Sigmoid colon (tissue), 7 donors: ENCODE results near the gene MCTP1. TPM values are rescaled to one million over a fixed set of nuclear protein-coding genes. Genes with fewer than 3 reads are reported as not detected.

Source experiments
- DNase-seq: peaks from one replicate; pipeline ENCODE4 v3.0.0-alpha.2; 2019
- H3K27ac ChIP-seq, 4 donors: fragments of 200-600 bp; sonication (generic); one replicate each; pipeline ENCODE4 v1.5.1; 2016 to 2019; ENCODE audit warnings: mild to moderate bottlenecking in 1 of 4
- H3K27me3 ChIP-seq, 3 donors: fragments of 200-600 bp; sonication (generic); one replicate each; pipeline ENCODE4 v1.5.1; 2019; ENCODE audit warnings: mild to moderate bottlenecking in 1 of 3
- H3K36me3 ChIP-seq, 4 donors: fragments of 200-600 bp; sonication (generic); one replicate each; pipeline ENCODE4 v1.5.1; 2016 to 2019
- H3K4me1 ChIP-seq, 4 donors: fragments of 200-600 bp; sonication (generic); one replicate each; pipeline ENCODE4 v1.5.1; 2017 to 2019
- H3K4me3 ChIP-seq, 4 donors: fragments of 200-600 bp; sonication (generic); one replicate each; pipeline ENCODE4 v1.5.1; 2017 to 2019; ENCODE audit warnings: mild to moderate bottlenecking in 2 of 4, moderate library complexity in 1 of 4
- H3K9me3 ChIP-seq, 4 donors: fragments of 200-600 bp in 3 of 4; sonication (generic) in 3 of 4; one replicate each; pipeline versions ENCODE4 v1.5.1 to v1.6.1; 2013 to 2019
- CTCF ChIP-seq, 4 experiments: fragments of 450-650 bp in 3 of 4; fragments of 200-600 bp in 1 of 4; IDR thresholded peaks; one replicate each; pipeline ENCODE4 v1.5.1; 2016 to 2019; ENCODE audit warnings: antibody characterized with exemption in 4 of 4, mild to moderate bottlenecking in 3 of 4, moderate library complexity in 2 of 4
- EP300 ChIP-seq, 4 donors: sonication (generic); formaldehyde crosslinking; IDR thresholded peaks; one replicate each; pipeline ENCODE4 v1.6.1; 2017; ENCODE audit warnings: antibody characterized with exemption in 4 of 4
- POLR2A ChIP-seq, 2 donors: fragments of 450-650 bp; IDR thresholded peaks; one replicate each; pipeline ENCODE4 v1.6.1; 2016; ENCODE audit warnings: antibody characterized with exemption in 2 of 2, mild to moderate bottlenecking in 2 of 2, moderate library complexity in 2 of 2
- POLR2AphosphoS5 ChIP-seq, 4 donors: sonication (generic); formaldehyde crosslinking; IDR thresholded peaks; one replicate each; pipeline ENCODE4 v1.6.1; 2017; ENCODE audit warnings: antibody characterized with exemption in 4 of 4
- WGBS, 2 donors: extraction: QIAGEN DNeasy Blood & Tissue Kit; methylation state at CpG; one replicate each; pipeline ENCODE4 v1.1.7; 2013; 5-methylcytosine and 5-hydroxymethylcytosine counted together
- intact Hi-C: fragments of 100-400 bp; cut with DNase I; formaldehyde crosslinking; loops from one replicate; pipeline ENCODE4 v1.15.1; 2023
- polyA plus RNA-seq, 3 donors: library from polyadenylated mRNA; stranded (reverse); fragments of 200-250 nt; gene quantifications; one replicate each; pipeline ENCODE4 v1.2.3, GENCODE V29; 2013
- total RNA-seq, 4 donors: library from RNA; depleted of rRNA; stranded (reverse); fragments of >200 nt; gene quantifications; one replicate each; pipeline ENCODE4 v1.1.0, GENCODE V29; 2016
- donor health status: healthy with polysubstance abuse.
- donor health status: Bipolar disorder and iron deficiency.
- donor health status: healthy.

Gene MCTP1
- total and polyA plus RNA-seq, 7 donors: 2.1 to 20.5 (median 12.5) TPM

- Histone ChIP-seq H3K9me3 (no peaks in the 10 kb centered on the region), H3K27me3 (no peaks in the 10 kb centered on the region), H3K36me3 (no peaks in the 10 kb centered on the region), H3K4me3 (no peak overlapping the region), H3K27ac (no peak overlapping the region), H3K4me1 (no peaks in the 10 kb centered on the region)
- 88 to 89% methylated on average over 3 of the region's 3 CpGs for WGBS, 2 donors
- no peak for DNase-seq
- TF ChIP-seq POLR2AphosphoS5 (IDR thresholded peaks at IDR 0.05): no peak
- no peak for TF ChIP-seq EP300 (IDR thresholded peaks at IDR 0.05)
- no peak for TF ChIP-seq POLR2A (IDR thresholded peaks at IDR 0.05)
- no peak for TF ChIP-seq CTCF (IDR thresholded peaks at IDR 0.05)
- intact Hi-C loops: no loop called here
Observed at GRCh38 chr5:94692581-94692980, 592.3 kb downstream of the MCTP1 start.

GRCh38 chr5:94691949-94692348, 592.9 kb downstream of the MCTP1 start:
- H3K27me3 ChIP-seq: no peaks in the 10 kb centered on the region
- no peak for DNase-seq

DNA sequence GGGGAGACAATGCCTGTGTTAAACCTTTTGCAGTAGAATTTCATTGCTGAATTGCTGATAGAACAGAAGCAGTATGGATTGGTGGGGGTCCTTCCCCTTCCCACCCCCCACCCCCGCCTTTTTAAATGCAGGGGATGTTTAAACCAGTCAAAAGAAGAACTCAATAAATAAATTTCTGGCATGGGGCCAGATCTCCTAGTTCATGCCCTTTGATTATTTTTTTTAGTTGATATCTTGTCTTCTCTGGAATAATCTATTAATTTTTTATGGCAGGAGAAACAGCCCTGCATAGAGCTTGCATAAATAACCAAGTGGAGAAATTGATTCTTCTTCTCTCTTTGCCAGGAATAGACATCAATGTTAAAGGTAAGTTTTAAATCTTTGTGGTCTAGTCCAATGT, 593.6 kb downstream of the MCTP1 start:
- DNase-seq: no peak
- no peaks in the 10 kb centered on the region for H3K36me3 ChIP-seq
- TF ChIP-seq CTCF (IDR thresholded peaks at IDR 0.05): no peak
- no peak for TF ChIP-seq POLR2A (IDR thresholded peaks at IDR 0.05)
- TF ChIP-seq EP300 (IDR thresholded peaks at IDR 0.05): no peak
- TF ChIP-seq POLR2AphosphoS5 (IDR thresholded peaks at IDR 0.05): no peak
- no peaks in the 10 kb centered on the region for H3K9me3 ChIP-seq
- H3K27me3 ChIP-seq: no peaks in the 10 kb centered on the region
- no peak overlapping the region for H3K4me3 ChIP-seq
- 88 to 89% methylated on average over 1 of the region's 1 CpG for WGBS, 2 donors
- intact Hi-C loops: no loop called here
- H3K4me1 ChIP-seq: no peaks in the 10 kb centered on the region
- no peak overlapping the region for H3K27ac ChIP-seq

More at GRCh38 chr5:94691949-94692348, 592.9 kb downstream of the MCTP1 start:
- H3K4me3 ChIP-seq: no peak overlapping the region
- no peak overlapping the region for H3K27ac ChIP-seq
- no peaks in the 10 kb centered on the region for H3K36me3 ChIP-seq
- intact Hi-C loops: no loop called here
- no peaks in the 10 kb centered on the region for H3K4me1 ChIP-seq
- 65 to 73% methylated on average over 4 of the region's 4 CpGs for WGBS, 2 donors
- TF ChIP-seq EP300 (IDR thresholded peaks at IDR 0.05) (no peak), CTCF (IDR thresholded peaks at IDR 0.05) (no peak), POLR2AphosphoS5 (IDR thresholded peaks at IDR 0.05) (no peak), POLR2A (IDR thresholded peaks at IDR 0.05) (no peak)
- no peaks in the 10 kb centered on the region for H3K9me3 ChIP-seq

GRCh38 chr5:94690778-94691177, 594.1 kb downstream of the MCTP1 start:
- no peaks in the 10 kb centered on the region for H3K27me3 ChIP-seq
- no peak for DNase-seq
- H3K36me3 ChIP-seq: no peaks in the 10 kb centered on the region
- H3K27ac ChIP-seq: no peak overlapping the region
- no peaks in the 10 kb centered on the region for H3K9me3 ChIP-seq
- intact Hi-C loops: no loop called here
- no peak for TF ChIP-seq EP300 (IDR thresholded peaks at IDR 0.05)
- 84% methylated on average over 2 of the region's 2 CpGs for whole genome bisulfite sequencing, 2 donors
- H3K4me1 ChIP-seq: no peaks in the 10 kb centered on the region
- H3K4me3 ChIP-seq: no peak overlapping the region

DNA sequence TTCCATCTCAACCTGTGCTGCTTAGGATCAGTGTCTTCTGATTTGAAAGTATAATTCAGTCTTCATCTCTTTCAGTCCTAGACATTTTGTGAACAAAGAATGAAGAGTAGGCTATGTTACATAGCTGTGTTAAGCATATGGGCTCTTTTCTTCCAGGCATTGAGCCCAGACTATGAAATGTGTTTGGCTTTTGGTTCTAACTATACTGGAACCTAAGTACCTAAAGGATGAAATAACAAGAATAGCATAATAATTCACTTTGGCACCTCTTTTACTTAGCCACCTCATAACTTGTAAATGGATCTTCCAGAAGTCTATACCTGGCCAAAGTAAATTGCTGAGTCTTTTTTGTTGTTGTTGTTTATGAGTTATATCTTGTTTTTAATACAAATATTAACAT, 595.0 kb downstream of the MCTP1 start:
- DNase-seq: no peak
- H3K4me3 ChIP-seq: no peak overlapping the region
- no peak overlapping the region for H3K27ac ChIP-seq
- H3K27me3 ChIP-seq: no peaks in the 10 kb centered on the region
- no peaks in the 10 kb centered on the region for H3K4me1 ChIP-seq
- intact Hi-C loops: no loop called here
- no peaks in the 10 kb centered on the region for H3K9me3 ChIP-seq
- TF ChIP-seq CTCF (IDR thresholded peaks at IDR 0.05) (no peak), POLR2AphosphoS5 (IDR thresholded peaks at IDR 0.05) (no peak), POLR2A (IDR thresholded peaks at IDR 0.05) (no peak), EP300 (IDR thresholded peaks at IDR 0.05) (no peak)
- H3K36me3 ChIP-seq: no peaks in the 10 kb centered on the region
